Right ventricle myocardium superior (tissue), 1 donor: ENCODE data around the gene SFI1. TPM values are rescaled to one million over a fixed set of nuclear protein-coding genes. Genes with fewer than 3 reads are reported as not detected.

Experiments used
- ATAC-seq: fragments of 200-7000 bp; cut with Tn5 transposase; one replicate; pipeline ENCODE4 v1.9.1; 2020; ENCODE audit warnings: mild to moderate bottlenecking; ENCODE audit not compliant: poor library complexity
- DNase-seq: peaks from one replicate; pipeline ENCODE4 v3.0.0-alpha.2; 2020
- intact Hi-C: fragments of 100-400 bp; cut with DNase I; formaldehyde crosslinking; loops from one replicate; pipeline ENCODE4 v1.11.2; 2022
- total RNA-seq: library from RNA; stranded (reverse); fragmentation: NEBNext Ultra II Directional; extraction: Animal tissue kit (Norgen Biotek cat#: 25700); gene quantifications from one replicate; pipeline ENCODE4 v1.2.1, GENCODE V29; 2021
- donor health status: DM: no; HTN: yes; CAD: no; lungs with severe emphysema.

SFI1 gene
- total RNA-seq, 1 donor from 2014 or later: 5.7 TPM

DNA sequence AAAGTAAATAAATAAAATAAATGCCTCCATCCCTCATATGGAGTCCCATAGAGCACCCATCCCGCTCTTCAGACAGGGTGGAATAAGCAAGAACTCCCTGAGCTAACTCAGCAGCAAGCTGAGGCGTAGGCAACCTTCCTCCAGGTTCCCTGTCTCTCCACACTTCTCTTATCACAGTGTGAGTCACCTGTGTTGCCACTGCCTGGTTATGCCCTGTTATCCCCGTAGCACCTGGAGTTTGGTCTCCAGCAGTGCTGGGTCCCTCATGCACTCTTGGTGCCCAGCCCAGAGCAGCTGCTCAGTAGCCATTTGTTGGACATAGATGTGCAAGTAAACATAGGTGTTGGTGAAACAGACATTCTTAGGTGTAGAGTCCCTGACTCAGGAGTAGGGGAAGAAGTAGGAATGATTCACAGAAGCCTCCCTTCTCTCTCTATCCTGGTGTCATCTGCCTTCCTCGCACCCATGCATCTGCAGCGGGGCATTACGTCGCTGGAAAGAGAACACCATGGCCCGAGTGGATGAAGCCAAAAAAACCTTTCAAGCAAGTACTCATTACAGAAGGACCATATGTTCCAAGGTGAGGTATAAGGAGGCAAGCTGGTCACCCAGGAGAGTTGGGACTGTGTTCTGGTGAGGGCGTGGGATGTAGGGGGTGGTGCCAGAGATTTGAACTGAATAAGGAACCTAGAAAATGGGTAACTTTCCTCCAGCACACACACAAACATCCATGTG, 109.7 kb downstream of the SFI1 start:
- ATAC-seq (no peak), DNase-seq (no peak)
- intact Hi-C loops: no loop called here

DNA sequence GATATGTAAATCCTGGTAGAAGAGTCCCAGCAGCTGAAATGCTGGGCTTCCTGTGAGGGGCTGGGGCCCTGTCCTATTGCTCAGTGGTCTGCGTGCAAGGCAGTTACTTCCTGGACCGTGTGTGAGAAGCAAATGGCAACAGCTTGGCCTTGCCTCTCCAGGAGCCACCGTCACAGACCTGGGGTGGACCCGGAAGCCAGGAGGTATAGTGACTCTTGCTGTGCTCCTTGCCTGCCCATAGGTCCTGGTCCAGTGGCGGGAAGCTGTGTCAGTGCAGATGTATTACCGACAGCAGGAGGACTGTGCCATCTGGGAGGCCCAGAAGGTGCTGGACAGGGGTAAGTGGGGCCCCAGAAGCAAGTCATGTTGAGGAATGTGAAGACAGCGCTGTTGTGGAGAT, 111.4 kb downstream of the SFI1 start:
- ATAC-seq (no peak), DNase-seq (no peak)
- intact Hi-C loops: no loop called here

DNA sequence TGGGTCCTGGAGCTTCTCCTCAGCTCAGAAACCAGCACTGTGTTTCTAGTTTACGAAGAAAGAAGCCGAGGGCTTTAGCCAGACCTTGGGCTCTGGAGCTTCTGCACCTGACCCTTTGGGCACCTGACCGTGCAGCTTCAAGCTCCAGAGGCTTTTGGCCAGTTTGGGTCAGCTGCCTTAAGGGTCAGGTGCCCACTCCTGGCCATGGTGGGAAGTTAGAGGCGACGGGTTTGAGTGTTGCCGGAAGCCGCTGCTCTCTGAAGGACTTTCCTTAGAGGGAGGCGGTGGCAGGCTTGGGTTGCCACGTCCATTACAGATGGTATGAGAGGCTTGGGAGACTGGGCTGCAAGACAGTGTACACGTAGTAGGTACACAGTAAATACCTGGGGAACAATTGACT, 113.4 kb downstream of the SFI1 start:
- intact Hi-C loops: no loop called here
- no peak for DNase-seq
- no peak for ATAC-seq

DNA sequence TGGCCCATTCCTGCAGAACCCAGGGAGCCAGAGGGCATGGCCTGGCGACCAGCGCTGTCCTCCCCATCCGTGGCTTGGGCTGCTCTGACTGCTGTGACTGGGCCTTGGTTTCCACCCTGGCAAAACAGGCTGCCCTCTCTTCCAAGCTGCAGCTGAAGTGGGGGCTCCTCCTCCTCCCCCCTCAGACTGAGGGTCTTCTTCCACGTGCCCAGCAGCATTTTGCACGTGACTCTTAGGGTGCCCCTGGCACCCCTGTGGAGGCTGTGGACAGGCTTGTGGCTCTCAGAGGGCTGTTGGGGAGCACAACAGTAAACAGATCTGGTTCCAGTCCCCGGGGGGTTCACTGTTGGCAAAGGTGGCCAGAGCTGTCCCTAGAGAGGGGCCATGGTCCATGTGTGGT, 114.3 kb downstream of the SFI1 start:
- intact Hi-C loops: no loop called here
- DNase-seq (no peak), ATAC-seq (no peak)

DNA sequence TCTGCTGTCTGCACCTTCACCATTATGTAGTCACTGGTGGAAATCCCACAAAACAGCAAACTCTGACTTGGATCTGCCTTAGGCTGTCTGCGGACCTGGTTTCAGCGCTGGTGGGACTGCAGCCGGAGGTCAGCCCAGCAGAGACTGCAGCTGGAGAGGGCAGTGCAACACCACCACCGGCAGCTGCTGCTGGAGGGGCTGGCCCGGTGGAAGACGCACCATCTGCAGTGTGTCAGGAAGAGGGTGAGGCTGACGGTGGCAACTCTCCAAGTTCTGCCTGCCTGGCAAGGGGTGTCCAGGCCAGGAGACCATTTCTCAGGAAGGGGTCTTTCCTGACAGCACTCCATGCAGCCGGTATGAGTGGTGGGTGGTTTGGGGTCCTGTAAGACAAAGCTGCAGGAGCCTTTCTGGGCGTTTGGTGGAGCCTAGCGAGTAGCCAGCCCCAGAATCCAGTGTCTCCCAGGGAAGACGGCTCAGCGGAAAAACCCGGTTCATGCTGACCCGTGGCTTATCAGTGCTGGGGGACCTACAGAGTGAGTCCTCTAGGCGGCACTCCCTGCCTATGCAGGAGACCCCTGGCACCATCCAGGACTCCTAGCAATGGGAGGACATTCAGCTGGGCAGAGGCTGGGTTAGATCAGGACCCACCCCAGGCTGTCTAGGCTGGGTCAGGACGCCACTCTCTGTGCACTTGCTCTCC, 114.9 kb downstream of the SFI1 start:
- intact Hi-C loops: no loop called here
- ATAC-seq: peak; percentile 57
- peak; percentile 62 for DNase-seq

DNA sequence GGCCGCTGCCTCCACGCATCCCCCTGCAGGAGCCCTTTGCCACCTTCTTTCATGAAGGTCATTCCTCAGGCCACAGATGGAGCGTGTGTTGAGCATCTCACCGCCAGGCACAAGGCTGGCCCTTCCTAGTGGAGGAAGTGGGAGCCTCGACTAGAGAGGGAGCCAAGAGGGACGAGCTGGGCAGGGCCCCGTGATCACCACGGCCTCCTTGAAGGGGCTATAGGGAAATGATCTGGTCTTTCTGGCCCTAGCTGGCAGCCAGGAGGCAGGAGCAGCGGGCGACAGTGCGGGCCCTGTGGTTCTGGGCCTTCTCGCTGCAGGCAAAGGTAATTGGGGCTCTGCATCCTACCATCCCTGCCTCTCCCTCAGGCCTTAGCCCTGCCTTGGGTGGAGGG, 116.6 kb downstream of the SFI1 start:
- ATAC-seq (no peak), DNase-seq (no peak)
- intact Hi-C loops: no loop called here

DNA sequence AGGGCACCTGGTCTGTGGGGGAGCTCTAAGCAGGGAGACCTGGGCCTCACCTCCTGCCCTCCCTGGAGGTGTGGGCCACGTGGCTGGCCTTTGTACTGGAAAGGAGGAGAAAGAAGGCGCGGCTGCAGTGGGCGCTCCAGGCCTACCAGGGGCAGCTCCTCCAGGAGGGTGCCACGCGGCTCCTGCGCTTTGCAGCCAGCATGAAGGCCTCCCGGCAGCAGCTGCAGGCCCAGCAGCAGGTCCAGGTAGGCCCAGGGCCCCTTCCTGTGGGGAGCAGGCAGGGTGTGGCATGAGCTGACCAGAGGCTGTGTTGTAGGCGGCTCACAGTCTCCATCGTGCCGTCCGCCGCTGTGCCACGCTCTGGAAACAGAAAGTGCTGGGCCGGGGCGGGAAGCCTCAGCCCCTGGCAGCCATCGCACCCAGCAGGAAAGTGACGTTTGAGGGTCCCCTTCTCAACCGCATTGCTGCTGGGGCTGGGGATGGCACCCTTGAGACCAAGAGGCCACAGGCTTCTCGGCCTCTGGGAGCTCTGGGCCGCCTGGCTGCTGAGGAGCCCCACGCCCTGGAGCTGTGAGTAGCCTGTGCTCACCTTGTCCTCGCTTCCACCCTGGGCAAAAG, 117.1 kb downstream of the SFI1 start:
- intact Hi-C loops: no loop called here
- DNase-seq: no peak
- no peak for ATAC-seq

DNA sequence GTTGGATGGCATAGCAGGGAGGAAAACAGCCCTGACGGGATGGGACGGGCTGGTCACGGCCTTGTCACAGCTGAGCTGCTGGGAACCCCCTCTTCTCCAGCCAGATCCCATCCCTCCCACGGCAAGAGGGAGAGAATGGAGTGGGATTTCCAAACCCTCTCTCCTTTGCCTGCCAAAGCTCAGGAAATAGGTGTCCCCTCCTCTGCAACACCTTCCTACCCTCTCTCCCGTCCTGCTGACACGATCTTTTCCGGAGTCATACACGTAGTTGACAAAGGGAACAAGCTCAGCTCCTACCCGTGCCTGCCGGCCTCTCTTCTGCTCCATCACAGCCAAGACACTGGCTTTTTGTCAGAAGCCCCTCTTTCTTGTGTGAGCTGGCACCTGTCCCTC, 117.6 kb downstream of the SFI1 start:
- no peak for ATAC-seq
- intact Hi-C loops: no loop called here
- DNase-seq: no peak

DNA sequence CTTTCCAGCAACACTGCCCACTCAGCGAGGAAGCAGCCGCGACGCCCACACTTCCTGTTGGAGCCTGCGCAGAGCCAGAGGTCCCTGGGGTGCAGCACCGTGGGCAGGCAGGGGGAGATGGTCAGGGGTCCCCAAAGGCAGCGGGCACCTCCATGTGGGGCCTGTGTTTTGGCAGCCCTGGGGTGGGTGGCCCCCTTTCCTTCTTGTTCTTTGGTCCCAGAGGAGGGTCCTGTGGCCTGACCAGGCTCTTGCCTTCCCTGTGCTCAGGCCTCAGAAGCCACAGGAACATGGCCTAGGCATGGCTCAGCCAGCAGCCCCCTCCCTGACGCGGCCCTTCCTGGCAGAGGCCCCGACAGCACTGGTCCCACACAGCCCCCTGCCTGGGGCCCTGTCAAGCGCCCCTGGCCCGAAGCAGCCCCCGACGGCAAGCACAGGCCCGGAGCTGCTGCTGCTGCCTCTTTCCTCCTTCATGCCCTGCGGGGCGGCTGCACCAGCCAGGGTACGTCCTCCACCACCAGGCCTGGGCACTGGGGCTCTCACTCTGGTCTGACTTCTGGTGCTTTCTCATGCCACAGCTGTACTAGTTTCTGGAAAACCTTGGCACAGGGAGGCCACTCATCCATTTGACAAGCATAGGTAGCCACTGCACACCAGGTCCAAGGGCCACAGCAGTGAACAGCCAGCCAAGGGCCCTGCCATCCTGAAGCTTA, 118.6 kb downstream of the SFI1 start:
- DNase-seq: no peak
- ATAC-seq: peak; percentile 15
- intact Hi-C loops: no loop called here

DNA sequence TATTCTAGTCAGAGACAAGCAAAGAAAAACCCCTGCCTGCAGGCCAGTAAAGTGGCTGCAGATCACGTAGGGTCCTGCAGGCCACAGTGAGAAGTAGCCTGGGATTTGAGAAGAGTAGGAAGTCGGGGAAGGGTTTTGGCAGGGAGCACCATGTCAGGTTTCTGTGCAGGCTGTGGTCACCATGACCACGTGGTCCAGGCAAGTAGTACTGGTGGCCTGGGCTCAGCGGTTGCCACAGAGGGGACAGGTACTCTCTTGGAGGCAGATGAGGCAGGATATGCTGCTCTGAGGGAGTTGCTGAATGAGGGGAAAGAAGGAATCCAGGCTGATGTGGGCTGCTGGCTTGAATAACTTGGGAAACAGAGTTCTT, 119.1 kb downstream of the SFI1 start:
- DNase-seq (no peak), ATAC-seq (no peak)
- intact Hi-C loops: no loop called here

DNA sequence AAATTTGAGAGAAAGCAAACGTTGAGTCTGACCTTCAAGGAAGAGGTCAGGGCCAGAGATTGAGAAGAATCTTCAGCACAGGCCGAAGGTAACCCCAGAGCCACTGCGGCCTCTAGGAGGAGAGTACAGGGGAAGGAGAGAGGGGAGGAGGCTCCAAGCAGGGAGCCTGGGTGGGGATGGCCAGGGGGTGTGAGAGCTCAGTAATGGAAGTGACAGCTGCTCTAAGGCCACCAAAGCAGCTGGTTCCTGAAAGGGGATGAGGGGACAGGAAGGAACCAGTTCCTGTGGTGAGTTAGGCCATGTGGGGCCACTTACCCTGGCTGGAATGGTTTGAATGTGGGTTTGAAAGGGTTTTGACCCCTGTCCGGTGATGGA, 119.6 kb downstream of the SFI1 start:
- intact Hi-C loops: no loop called here
- DNase-seq: no peak
- ATAC-seq: peak; percentile 12

DNA sequence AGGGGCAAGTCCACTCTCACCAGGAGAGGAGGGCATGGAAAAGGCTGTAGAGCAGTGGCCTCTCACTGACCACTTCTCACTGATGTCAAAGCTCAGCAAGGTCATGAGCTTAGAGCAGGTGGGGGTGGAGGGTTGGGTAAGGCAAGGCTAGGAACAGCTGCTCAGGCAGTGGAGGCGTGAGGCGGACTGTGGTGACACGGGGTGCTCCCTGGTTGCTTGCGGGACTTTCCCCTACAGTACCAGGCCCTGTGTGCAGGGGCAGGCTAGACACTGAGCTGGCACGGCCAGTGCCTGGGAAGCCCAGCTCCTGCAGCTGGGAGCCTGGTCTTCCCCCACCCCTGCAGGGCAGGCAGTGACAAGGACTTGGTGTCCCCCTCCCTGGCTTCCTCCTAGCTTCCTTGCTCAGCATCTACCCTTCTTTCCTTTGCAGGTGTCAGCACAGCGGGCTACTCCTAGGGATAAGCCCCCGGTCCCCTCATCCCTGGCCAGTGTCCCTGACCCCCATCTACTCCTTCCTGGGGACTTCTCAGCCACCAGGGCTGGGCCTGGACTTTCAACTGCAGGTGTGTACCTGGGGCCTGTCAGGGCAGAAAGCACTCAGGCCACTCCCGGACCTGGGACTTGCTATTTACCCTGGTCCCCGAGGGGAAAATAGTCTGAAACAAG, 120.1 kb downstream of the SFI1 start:
- ATAC-seq (no peak), DNase-seq (no peak)
- intact Hi-C loops: no loop called here

DNA sequence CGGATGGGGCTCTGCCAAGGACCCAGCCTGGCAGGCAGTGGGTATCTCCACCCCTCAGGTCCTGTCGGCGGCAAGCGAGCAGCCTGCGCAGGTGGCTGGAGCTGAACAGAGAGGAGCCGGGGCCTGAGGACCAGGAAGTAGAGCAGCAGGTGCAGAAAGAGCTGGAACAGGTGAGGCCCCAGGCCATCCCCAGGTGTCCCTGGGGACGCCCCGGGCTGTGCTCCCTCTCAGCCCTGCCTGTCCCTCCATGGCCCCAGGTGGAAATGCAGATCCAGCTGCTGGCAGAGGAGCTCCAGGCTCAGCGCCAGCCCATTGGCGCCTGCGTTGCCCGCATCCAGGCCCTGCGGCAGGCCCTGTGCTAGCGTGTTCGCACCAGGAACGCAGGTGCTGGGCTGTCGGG, 121.7 kb downstream of the SFI1 start:
- ATAC-seq (no peak), DNase-seq (no peak)
- intact Hi-C loops: no loop called here

DNA sequence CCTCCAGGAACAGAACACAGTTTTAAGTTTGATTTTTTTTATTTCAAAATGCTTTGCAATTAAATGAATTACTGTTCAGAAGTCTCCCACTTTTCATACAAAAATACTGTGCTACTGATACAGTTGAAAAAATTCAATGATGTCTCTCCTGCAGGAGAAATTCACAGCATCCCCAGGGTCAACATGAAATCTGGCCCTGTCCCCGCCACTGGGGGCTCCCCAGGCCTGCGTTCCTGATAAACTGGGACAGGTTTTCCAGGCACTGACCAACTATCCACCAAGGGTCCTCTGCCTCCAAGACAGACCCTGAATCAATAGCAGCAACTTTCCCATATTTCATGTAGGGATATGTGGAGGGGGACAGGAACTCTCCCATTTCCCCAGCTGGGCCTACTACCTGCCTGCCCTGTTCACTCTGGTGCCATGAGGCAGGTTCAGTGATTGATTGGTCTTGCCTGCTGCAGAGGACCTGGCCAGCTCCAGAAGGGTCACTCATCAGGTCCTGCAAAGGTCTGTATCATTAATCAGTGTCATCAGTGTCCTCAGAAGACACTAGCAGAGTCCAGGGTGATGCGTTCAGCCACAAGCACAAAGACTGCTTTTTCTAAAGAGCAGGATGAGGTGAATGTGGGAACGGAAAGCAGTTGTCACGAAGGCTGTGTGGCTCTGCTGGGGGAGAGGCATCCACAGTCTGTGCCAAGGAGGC, 122.3 kb downstream of the SFI1 start:
- DNase-seq: no peak

DNA sequence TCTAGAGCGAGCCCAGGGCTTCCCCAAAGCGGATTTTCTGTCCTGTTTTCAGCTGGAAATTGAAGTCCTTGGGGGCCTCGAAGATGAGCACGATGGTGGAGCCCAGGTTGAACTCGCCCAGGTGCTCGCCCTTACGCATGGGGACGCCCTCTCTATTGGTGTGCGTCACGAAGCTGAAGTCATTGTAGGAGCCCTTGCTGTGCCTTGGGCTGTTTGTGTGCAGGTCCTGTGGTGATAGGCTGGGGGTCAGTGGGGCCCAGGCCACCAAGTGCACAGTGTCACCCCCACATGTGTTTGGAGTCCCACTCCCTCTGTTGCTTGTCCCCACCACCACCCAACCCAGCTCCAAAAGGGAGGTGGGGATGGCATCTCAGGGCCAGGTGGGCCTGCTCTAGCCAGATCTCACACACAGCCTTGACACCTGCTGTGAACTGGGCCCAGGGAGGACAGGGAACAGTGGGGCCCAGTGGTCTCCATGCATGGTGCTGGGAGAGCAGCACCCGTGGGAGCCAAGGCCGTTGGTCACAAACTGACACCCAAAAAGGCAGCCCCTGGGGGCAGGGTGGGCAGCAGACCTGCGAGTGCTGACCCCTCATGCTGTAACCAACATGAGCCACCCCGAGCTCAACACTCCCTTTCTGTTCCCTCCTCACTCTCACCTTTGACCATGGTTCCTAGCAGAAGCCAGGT, 123.4 kb downstream of the SFI1 start:
- no peak for ATAC-seq

More for the DNA sequence above, 122.3 kb downstream of the SFI1 start:
- intact Hi-C loops: no loop called here
- ATAC-seq: no peak

DNA sequence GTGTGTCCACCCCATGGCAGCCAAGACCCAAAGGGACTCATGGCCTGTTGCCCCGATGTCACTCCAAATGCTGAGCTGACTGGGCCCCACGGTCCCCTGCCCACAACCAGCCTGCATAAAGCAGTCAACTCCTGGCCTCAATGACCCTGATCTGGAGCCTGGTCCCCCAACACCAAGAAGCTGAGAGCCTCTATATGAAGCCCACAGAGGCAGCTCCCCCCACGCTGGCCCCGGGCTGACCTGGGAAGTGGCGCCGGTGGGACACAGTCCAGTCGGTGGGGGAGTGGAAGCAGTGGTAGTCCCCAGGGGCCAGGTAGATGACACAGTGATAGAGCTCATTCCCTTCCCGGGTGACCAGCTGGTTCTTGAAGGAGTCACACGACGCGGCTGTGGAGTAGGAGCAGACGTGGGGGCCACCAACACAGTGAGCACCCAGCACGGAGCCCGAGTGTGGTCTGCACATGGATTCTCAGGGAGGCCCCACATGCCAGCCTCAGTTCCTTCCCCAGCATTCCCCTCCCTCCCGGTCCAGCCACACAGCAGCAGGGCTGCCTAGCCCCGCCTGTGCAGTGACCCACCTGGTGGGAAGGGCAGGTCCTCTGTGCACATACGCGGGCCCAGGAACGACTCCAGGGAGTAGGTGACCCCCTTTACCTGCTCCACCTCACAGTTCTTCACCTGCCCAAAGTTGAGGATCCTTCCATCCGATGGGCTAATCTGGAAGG, 124.6 kb downstream of the SFI1 start:
- intact Hi-C loops: no loop called here
- ATAC-seq (no peak), DNase-seq (no peak)

More for the DNA sequence above, 123.4 kb downstream of the SFI1 start:
- intact Hi-C loops: no loop called here
- no peak for DNase-seq

DNA sequence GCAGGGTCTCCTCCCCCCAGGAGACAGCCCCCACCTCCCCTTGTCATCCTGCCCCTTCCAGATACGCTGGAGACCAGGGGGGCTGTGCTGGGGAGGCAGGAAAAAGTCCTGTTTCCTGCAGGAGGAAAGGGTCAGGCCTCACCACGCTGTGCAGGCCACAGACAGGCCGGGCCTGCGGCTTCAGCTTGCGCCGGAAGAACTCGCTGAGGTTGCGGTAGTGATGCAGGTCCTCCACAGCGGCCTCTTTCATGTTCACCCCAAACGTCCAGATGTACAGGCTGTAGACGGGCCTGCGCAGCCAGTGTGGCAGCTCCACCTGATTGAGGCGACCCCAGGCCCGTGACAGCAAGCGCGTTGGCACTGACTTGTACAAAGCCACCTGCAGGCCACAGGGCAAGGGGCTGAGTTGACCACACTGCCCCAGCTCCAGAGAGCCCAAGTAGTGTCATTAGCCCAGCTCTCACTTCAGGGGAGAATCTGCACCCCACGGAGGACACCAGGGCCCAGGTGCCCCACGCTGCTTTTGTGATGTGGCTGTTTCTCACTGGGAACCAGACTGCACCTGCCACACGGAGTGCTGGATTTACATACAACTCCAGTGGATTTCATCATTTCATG, 125.3 kb downstream of the SFI1 start:
- ATAC-seq (no peak), DNase-seq (no peak)
- intact Hi-C loops: no loop called here
